Neural crest cell (in vitro differentiated cells): ENCODE measurements around the gene TCF15. TPM values are rescaled to one million over a fixed set of nuclear protein-coding genes. Genes with fewer than 3 reads are reported as not detected.

Experiments
- DNase-seq: peaks from one replicate; pipeline ENCODE4 v3.0.0; 2021; ENCODE audit warnings: low read depth, mixed read lengths, low spot score
- H3K27ac Mint-ChIP-seq: one replicate; pipeline ENCODE4 v1.8.0; 2021; ENCODE audit warnings: mild to moderate bottlenecking, mixed read lengths; ENCODE audit not compliant: unreplicated experiment
- H3K27me3 Mint-ChIP-seq: 2 replicates; pipeline ENCODE4 v1.8.0; 2021; ENCODE audit warnings: low read depth, mild to moderate bottlenecking, mixed read lengths
- H3K36me3 Mint-ChIP-seq: 2 replicates; pipeline ENCODE4 v1.8.0; 2021; ENCODE audit warnings: low read depth, mild to moderate bottlenecking, mixed read lengths
- H3K4me1 Mint-ChIP-seq: 2 replicates; pipeline ENCODE4 v1.8.0; 2021; ENCODE audit warnings: mixed read lengths
- H3K4me3 Mint-ChIP-seq: one replicate; pipeline ENCODE4 v1.8.0; 2021; ENCODE audit warnings: mild to moderate bottlenecking, mixed read lengths
- H3K9me3 Mint-ChIP-seq: 2 replicates; pipeline ENCODE4 v1.8.0; 2021; ENCODE audit warnings: mixed read lengths
- CTCF ChIP-seq: fragments of 200-600 bp; sonication (generic); conservative IDR thresholded peaks from 2 replicates; pipeline ENCODE4 v1.5.0; 2021; ENCODE audit warnings: antibody characterized with exemption, mild to moderate bottlenecking
- total RNA-seq: library from RNA; stranded (reverse); gene quantifications from 2 replicates; pipeline ENCODE4 v1.2.1, GENCODE V29; 2021

Gene TCF15
- total RNA-seq, 1 donor from 2014 or later, result 0.61 TPM

DNA sequence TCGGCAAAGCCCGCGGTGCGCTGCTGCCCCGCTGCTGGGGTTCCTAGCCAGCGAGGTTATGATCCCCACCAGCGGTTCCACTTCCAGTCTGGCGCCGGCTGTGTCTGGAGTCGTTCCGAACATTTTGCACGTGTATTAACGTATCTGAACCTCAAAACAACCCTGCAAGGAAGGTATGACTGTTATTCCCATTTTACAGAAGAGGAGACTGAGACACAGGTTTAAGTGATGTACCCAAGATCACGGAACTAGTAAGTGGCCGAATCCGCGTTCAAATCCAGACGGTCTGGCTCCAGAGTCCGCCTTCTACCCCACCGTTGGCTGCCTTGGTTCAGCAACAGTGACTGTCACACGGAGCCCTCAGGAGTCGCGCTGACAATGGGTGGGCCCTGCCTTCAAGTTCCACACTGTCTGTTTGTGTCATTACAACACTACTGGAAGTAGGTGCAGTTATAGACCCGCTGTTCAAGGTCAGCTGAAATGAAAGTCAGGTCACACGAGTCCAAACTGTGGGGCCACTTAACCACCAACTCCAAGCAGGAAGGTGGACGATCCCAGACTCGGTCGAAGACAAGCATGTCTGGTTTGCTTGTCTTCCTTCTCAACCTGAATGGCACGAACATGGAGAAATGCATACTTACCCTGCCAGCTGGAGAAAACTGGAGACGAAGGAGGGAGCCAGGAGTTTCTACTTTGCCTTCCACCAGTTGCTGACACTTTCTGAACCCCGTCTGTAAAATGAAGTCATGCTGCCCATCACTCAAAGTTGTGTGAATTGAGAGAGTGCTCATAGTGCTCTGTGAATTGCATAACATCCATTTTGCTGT, 43.7 kb upstream of the TCF15 start:
- Mint-ChIP-seq H3K4me3 (peak overlapping the region; percentile 62), H3K9me3 (no peaks in the 10 kb centered on the region), H3K4me1 (peaks cover 15% of the 10 kb centered on the region), H3K36me3 (peaks cover 5% of the 10 kb centered on the region), H3K27ac (peak overlapping the region; percentile 25), H3K27me3 (peaks cover 29% of the 10 kb centered on the region)
- no peak for DNase-seq
- TF ChIP-seq CTCF, result no peak

GRCh38 chr20:653110-653589, 43.0 kb upstream of the TCF15 start, which contains the start of gene SRXN1:
Gene SRXN1 (minus strand): TSS chr20:653200. CDS start chr20:653185, 15 bp downstream.
- peak within 1 kb of the TSS; percentile 25 for H3K27ac Mint-ChIP-seq
- peak; percentile 70 for TF ChIP-seq CTCF

DNA sequence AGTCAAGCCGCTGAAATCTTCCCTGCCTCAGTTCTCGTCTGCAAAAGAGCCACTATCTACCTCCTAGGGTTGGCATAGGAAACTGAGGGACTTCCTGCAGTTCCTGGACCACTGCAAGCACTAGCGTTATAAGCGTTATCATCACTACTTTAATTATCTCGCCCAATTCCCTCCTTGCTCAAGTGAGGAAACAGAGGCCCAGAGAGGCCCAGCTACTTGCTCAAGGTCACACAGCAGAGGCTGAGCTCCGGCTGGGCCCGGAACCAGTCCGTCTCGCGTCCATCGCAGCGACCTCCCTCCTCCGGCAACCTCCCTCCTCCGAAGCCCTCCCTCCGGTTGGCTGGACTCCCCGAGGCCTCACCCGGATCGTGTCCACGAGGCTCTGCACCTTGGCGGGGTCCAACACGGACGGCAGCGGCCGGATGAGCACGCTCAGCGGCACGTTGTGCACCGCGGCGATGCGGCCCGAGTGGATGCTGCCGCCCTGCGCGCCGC, 42.6 kb upstream of the TCF15 start:
- Mint-ChIP-seq H3K4me1 (peaks cover 15% of the 10 kb centered on the region), H3K36me3 (peaks cover 5% of the 10 kb centered on the region), H3K27me3 (peaks cover 18% of the 10 kb centered on the region), H3K4me3 (peak overlapping the region; percentile 79), H3K27ac (no peak overlapping the region), H3K9me3 (no peaks in the 10 kb centered on the region)
- TF ChIP-seq CTCF, result no peak
- no peak for DNase-seq

More at GRCh38 chr20:653110-653589, 43.0 kb upstream of the TCF15 start, which contains the start of gene SRXN1:
- peaks cover 15% of the 10 kb centered on the region for H3K4me1 Mint-ChIP-seq
- peaks cover 23% of the 10 kb centered on the region for H3K27me3 Mint-ChIP-seq
- peaks cover 5% of the 10 kb centered on the region for H3K36me3 Mint-ChIP-seq
- H3K4me3 Mint-ChIP-seq, result peak within 1 kb of the TSS; percentile 79
- H3K9me3 Mint-ChIP-seq, result no peaks in the 10 kb centered on the region
- peak; percentile 82 for DNase-seq

DNA sequence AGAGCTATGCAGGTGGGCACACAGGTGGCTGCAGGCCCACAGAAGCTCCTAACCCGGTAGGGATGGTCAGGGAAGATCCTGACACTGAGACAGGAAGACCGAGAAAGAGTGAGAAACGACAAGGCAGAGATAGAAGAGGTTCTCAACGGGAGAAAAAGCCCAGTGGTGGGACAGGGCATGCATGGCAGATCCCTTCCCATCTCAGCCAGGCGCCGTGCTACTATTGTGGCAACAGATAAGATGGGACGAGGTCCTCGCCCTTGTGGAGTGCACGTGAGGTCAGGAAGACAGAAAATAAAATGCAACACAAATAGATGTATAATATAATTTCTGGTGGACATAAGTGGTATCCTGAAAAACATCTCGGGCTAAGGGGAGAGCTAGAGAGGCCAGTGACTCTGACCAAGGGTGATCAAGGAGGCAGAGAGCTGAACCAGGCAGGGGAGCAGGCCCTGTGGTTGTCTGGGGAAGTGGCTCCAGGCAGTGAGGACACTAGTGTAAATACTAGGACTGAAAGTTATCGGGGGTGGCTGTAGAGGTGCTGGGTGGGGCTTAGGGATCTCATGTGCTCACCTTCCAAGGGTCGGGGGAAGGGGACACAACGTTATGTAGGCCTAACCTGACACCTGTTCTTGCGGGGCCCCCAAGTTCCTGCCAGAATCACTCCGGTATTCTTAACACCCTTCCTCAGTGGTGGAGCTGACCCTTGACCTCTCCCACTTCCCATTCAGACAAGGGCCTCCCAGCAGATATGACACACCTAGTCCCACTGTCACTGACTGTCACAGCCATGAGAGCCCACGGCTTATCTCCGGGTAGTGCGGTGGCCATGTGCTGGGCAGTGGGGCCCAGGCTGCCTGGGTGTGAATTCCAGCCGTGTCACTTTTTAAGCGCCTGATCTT, 41.9 kb upstream of the TCF15 start:
- no peak for DNase-seq
- TF ChIP-seq CTCF, result no peak
- H3K27me3 Mint-ChIP-seq, result peaks cover 12% of the 10 kb centered on the region
- peaks cover 5% of the 10 kb centered on the region for H3K36me3 Mint-ChIP-seq
- H3K27ac Mint-ChIP-seq, result no peak overlapping the region
- H3K4me1 Mint-ChIP-seq, result peaks cover 15% of the 10 kb centered on the region
- peak overlapping the region; percentile 79 for H3K4me3 Mint-ChIP-seq
- H3K9me3 Mint-ChIP-seq, result no peaks in the 10 kb centered on the region

- H3K4me1 Mint-ChIP-seq, result peaks cover 17% of the 10 kb centered on the region
- H3K36me3 Mint-ChIP-seq, result peaks cover 5% of the 10 kb centered on the region
- peaks cover 8% of the 10 kb centered on the region for H3K27me3 Mint-ChIP-seq
- no peak overlapping the region for H3K27ac Mint-ChIP-seq
- DNase-seq, result no peak
- H3K4me3 Mint-ChIP-seq, result peak overlapping the region; percentile 55
- TF ChIP-seq CTCF, result no peak
- no peaks in the 10 kb centered on the region for H3K9me3 Mint-ChIP-seq
These were observed 40.8 kb upstream of the TCF15 start for GRCh38 chr20:650954-651353.
